ENCODE data around the gene TBC1D22A.
"Not testable (repeated sequence)": the region's sequence is repeated elsewhere in the genome, so short reads cannot be mapped to it uniquely, and the experiment has no call there.

Gene TBC1D22A

DNA sequence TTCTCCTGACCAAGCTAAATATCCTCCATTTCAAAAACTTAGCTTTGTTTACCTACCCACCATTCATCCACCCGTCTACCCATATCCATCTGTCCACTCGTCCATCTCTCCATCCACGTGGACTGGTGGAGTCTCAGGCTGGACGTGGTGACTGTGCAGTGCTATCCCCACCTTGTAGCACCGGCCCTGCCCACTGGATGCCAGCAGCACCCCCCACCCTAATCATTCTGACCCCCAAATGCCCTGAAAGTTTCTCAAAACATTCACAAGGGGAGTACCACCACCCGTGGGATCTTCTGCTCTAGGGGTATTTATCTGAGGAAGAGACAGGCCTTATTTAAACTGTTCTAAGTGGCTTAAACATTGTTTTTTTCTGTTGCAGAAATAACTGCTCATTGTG lies 206.4 kb downstream of the TBC1D22A start:
- DNase-seq (ENCODE audit: low spot score) (no peak), FAIRE-seq (no peak)

DNA sequence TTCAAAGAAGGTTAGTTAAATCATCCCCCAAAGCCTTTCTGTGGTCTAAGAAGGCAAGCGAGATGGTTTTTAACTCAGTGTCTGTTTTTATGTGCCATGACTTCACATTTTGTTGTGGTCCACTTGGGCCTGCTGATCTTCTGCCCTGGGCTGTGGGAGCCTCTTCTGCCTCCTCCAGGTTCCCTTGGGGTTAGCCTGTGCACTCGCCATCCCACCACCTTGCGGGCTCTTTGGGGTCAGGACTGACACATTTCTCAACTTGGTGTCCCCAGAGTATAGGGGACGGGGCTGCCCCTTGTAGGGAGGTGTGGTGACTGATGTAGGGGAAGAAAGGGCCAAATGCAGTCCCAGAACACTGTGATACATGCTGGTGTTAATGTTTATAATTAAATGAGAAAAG lies 207.0 kb downstream of the TBC1D22A start:
- DNase-seq (ENCODE audit: low spot score) (no peak), FAIRE-seq (no peak)

DNA sequence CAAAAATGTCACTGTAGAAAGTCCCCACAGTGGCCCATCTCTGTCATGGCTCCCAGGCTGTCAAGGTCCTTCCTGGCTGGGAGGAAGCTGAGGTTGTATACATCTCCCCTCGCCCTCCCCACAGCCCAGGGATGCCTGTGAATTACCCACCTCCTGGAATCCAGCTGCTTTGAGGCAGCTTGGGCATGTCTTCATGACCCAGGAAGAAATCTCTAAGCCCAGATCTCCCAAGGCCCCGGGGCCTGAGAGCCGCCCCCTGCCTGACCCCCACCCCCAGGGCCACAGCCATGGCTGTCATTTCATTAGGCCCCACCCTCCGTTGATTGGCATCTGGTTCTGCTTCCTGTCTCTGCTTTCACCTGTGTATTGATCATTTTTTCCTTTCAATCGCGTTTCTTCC lies 207.5 kb downstream of the TBC1D22A start:
- no peak for FAIRE-seq

DNA sequence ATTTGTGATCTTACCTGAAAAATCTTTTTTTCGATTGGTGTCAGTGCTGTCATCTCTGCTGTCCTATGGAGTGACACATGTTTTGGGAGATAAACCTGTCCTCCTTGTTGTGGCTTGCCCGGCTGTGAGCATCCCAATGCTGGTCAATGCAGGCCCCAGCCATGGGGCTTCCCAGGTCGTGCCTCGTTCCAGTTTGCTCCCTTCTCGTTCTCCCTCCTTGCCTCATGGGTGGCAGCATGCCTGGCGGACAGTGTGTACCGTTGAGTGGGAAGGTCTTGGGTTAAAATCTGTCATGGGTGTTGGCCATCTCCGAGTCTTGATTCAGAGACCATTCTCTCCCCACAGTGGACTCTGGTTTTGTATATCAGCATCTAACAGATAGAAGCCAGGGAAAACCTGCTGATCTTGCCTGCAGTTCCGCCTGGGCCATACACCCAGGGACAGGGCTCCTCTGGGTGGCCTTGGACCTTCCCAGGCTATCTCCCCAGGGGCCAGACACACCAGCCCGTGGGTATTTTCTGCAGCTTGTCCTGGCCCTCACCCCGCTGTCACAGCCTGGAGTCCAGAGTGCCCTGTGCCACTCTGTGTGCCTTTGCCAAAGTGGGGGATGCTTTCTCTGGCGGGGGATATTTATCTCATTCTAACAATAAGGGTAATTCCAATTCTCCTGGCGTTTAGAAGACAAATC lies 208.1 kb downstream of the TBC1D22A start:
- no peak for FAIRE-seq
- no peak for DNase-seq (ENCODE audit: low spot score)

More for the DNA sequence above, 207.5 kb downstream of the TBC1D22A start:
- no peak for DNase-seq (ENCODE audit: low spot score)

GRCh38 chr22:46971099-46971763 lies 208.8 kb downstream of the TBC1D22A start:
- DNase-seq (ENCODE audit: low spot score) (peak; percentile 11), FAIRE-seq (no peak)

GRCh38 chr22:46971764-46972125 lies 209.3 kb downstream of the TBC1D22A start:
- no peak for DNase-seq (ENCODE audit: low spot score)
- FAIRE-seq, result no peak

DNA sequence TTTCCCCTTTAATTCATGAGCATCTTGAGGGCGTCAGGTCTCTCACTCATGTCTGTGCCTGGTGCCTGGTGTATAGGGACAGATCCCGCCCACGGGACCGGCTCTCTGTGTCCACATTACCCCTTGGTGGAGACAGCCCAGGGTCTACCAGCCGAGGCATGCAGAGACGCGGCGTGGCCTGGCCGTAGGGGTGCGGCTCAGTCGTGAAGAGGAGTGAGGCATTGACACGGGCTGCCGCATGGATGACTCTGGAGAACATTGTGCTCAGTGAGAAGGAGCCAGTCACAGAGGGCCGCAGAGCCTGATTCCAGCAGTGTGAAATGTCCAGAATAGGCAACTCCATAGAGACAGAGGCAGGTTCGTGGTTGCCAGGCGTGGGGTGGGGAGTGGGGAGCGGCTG lies 209.8 kb downstream of the TBC1D22A start:
- no peak for FAIRE-seq
- no peak for DNase-seq (ENCODE audit: low spot score)

- FAIRE-seq (no peak), DNase-seq (ENCODE audit: low spot score) (no peak)
Observed at GRCh38 chr22:46972901-46973831, 210.7 kb downstream of the TBC1D22A start.

GRCh38 chr22:46974077-46974476 lies 211.6 kb downstream of the TBC1D22A start:
- FAIRE-seq (no peak), DNase-seq (ENCODE audit: low spot score) (no peak)

- FAIRE-seq, result no peak
- no peak for DNase-seq (ENCODE audit: low spot score)
Observed at GRCh38 chr22:46974631-46975585, 212.5 kb downstream of the TBC1D22A start.

GRCh38 chr22:46976143-46976542 lies 213.7 kb downstream of the TBC1D22A start:
- no peak for FAIRE-seq
- no peak for DNase-seq (ENCODE audit: low spot score)

DNA sequence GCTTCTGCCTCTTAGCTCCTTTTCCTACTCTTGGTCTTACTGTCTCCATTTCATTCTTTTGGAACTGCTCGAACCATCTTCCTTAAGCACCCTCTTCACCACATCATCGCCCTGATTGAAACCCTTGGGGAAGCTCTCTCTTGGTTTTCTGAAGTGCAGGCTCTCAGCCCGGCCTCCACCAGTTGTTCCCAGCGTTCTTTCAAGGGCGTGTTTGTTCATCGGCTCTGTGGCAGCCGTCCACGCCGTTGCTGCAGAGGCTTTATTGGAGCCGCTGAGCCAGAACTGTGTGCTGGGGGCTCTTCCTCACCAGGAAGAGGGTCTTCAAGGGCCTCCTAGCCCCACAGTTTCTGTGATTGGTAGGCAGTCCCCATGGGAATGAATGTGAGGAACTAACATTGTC lies 214.1 kb downstream of the TBC1D22A start:
- FAIRE-seq, result no peak
- DNase-seq (ENCODE audit: low spot score), result no peak

- FAIRE-seq (no peak), DNase-seq (ENCODE audit: low spot score) (no peak)
Observed at GRCh38 chr22:46977656-46978343, 215.3 kb downstream of the TBC1D22A start.

GRCh38 chr22:46978668-46979067 lies 216.2 kb downstream of the TBC1D22A start:
- DNase-seq (ENCODE audit: low spot score); FAIRE-seq: not testable (repeated sequence)

GRCh38 chr22:46979506-46979905 lies 217.1 kb downstream of the TBC1D22A start:
- no peak for FAIRE-seq

GRCh38 chr22:46980392-46980791 lies 217.9 kb downstream of the TBC1D22A start:
- DNase-seq (ENCODE audit: low spot score) (no peak), FAIRE-seq (no peak)

More at GRCh38 chr22:46979506-46979905, 217.1 kb downstream of the TBC1D22A start:
- DNase-seq (ENCODE audit: low spot score), result no peak

DNA sequence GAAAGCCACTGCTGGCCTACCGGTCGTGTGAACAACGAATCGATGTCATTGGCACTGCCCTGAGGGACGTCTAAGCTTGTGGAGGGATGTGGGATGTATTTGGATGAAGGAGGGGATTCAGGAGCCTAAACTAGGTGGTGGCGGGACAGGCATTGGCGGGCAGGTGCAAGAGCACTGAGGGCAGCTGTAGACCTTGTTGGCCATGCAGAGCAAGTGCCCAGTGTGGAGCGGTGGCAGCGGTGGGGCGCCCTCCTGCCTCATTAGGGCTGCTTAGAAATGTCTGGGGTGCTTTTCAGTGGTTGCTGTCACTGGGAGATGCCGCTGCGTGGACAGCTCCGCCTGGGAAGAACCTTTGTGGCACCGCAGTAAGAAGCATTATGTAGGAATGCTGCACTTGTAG lies 220.2 kb downstream of the TBC1D22A start:
- no peak for FAIRE-seq
- DNase-seq (ENCODE audit: low spot score), result no peak

GRCh38 chr22:46983046-46983445 lies 220.6 kb downstream of the TBC1D22A start:
- FAIRE-seq (no peak), DNase-seq (ENCODE audit: low spot score) (no peak)

- DNase-seq (ENCODE audit: low spot score) (no peak), FAIRE-seq (no peak)
Observed at GRCh38 chr22:46984751-46985506, 222.5 kb downstream of the TBC1D22A start.

DNA sequence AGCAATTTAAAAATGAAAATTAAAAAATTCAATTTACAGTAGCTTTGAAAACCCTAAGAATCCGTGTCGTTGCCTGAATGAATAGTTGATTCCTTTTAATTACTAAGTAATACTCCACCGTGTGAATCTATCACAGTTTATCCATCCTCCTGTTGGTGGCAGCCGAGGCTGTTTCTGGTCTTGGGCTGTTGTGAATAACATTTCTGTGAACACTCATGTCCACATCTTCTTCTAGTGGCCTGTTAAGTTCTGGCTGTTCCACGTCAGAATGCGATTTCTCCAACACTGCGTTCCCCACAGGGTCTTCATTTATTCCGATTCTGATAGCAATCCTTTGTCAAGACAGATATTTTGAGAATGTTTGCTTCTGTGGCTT lies 223.0 kb downstream of the TBC1D22A start:
- DNase-seq (ENCODE audit: low spot score) (no peak), FAIRE-seq (no peak)
